ENCODE measurements around the gene NDUFS4. TPM values are rescaled to one million over a fixed set of nuclear protein-coding genes. Genes with fewer than 3 reads are reported as not detected.
"Not testable (repeated sequence)": the region's sequence is repeated elsewhere in the genome, so short reads cannot be mapped to it uniquely, and the experiment has no call there.

The NDUFS4 gene
- total RNA-seq, 1 donor from 2014 or later = 3.0 TPM

DNA sequence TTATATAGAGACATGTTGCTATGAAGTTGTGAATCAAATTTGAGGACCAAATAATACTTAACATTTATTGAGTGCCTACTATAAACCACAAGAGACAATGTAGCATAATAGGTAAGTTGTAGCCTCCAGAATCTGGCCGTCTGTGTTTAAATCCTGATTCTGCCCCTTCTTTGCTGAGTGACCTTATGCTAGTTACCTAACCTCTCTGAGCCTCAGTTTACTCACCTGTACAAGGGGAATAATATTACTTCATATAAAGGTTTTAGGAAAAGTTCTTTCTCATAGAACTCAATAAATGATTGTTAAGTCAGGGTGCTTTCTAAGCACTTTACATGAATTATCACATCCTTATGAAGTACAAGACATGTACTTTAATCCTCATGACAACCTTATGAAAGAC, 120.6 kb downstream of the NDUFS4 start:
- H3K27me3 ChIP-seq = no peaks in the 10 kb centered on the region
- TF ChIP-seq, protein P1, sequence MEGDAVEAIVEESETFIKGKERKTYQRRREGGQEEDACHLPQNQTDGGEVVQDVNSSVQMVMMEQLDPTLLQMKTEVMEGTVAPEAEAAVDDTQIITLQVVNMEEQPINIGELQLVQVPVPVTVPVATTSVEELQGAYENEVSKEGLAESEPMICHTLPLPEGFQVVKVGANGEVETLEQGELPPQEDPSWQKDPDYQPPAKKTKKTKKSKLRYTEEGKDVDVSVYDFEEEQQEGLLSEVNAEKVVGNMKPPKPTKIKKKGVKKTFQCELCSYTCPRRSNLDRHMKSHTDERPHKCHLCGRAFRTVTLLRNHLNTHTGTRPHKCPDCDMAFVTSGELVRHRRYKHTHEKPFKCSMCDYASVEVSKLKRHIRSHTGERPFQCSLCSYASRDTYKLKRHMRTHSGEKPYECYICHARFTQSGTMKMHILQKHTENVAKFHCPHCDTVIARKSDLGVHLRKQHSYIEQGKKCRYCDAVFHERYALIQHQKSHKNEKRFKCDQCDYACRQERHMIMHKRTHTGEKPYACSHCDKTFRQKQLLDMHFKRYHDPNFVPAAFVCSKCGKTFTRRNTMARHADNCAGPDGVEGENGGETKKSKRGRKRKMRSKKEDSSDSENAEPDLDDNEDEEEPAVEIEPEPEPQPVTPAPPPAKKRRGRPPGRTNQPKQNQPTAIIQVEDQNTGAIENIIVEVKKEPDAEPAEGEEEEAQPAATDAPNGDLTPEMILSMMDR (IDR thresholded peaks at IDR 0.05) = no peak
- H3K27ac ChIP-seq = no peak overlapping the region
- no peak for DNase-seq (ENCODE audit: low spot score in 2 of 2)
- intact Hi-C loops (cut with DNase I) = no loop called here
- peaks cover 3 to 42% of the 10 kb centered on the region in 2 donors for H3K36me3 ChIP-seq
- H3K4me3 ChIP-seq = no peak overlapping the region
- no peaks in the 10 kb centered on the region for H3K4me1 ChIP-seq
- H3K9me3 ChIP-seq = peaks cover 4% of the 10 kb centered on the region in 2 donors

DNA sequence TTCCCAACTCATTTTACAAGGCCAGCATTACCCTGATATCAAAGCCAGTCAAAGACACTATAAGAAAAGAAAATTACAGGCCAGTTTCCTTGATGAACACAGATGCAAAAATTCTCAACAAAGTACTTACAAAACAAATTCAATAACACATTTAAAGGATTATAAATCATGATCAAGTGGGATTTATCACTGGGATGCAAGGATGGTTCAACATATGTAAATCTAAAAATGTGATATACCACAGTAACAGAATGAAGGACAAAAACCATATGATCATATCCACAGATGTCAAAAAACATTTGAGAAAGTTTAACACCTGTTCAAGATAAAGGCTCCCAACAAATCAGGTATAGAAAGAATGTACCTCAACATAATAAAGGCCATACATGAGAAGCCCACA, 130.6 kb downstream of the NDUFS4 start:
- intact Hi-C loops (cut with DNase I) = no loop called here
- TF ChIP-seq, protein P1 (IDR thresholded peaks at IDR 0.05) = no peak
- Histone ChIP-seq H3K4me1 (no peaks in the 10 kb centered on the region), H3K4me3 (no peak overlapping the region), H3K36me3 (peaks cover 0 to 3% of the 10 kb centered on the region in 2 donors), H3K9me3 (peaks cover 34 to 82% of the 10 kb centered on the region in 2 donors), H3K27me3 (no peaks in the 10 kb centered on the region), H3K27ac (no peak overlapping the region)
- no peak for DNase-seq (ENCODE audit: low spot score in 2 of 2)

DNA sequence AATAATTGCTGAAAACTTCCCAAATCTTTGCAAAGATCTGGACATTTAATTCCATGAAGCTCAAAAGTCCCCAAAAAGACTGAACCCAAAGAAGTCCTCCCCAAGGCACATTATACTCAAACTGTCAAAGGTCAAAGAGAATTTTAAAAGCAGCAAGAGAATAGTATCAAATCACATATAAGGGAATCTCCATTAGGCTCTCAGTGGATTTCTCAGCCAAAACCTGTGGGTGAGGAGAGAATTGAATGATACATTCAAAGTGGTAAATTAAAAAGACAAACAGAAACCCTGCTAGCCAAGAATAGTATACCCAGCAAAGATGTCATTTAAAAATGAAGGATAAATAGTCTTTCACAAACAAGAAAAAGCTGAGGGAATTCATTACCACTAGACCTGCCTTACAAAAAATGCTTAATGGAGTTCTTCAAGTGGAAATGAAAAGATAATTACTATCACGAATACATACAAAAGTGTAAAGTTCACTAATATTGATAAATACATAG, 134.1 kb downstream of the NDUFS4 start:
- Histone ChIP-seq H3K4me3 (no peak overlapping the region), H3K9me3 (peaks cover 32 to 76% of the 10 kb centered on the region in 2 donors), H3K36me3 (no peaks in the 10 kb centered on the region), H3K4me1 (no peaks in the 10 kb centered on the region), H3K27me3 (no peaks in the 10 kb centered on the region), H3K27ac (no peak overlapping the region)
- no peak for DNase-seq (ENCODE audit: low spot score in 2 of 2)
- intact Hi-C loops (cut with DNase I) = no loop called here
- TF ChIP-seq, protein P1 (IDR thresholded peaks at IDR 0.05) = no peak

DNA sequence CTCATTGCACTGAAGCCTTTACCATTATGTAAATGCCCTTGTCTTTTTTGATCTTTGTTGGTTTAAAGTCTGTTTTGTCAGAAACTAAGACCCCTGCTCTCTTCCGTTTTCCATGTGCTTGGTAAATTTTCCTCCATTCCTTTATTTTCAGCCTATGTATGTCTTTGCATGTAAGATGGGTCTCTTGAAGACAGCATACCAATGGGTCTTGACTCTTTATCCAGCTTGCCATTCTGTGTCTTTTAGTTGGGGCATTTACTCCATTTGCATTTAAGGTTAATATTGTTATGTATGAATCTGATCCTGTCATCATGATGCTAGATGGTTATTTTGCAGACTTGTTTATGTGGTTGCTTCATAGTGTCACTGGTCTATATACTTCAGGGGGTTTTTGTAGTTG, 150.0 kb downstream of the NDUFS4 start:
- H3K4me3 ChIP-seq; H3K27me3 ChIP-seq; intact Hi-C loops (cut with DNase I); H3K27ac ChIP-seq; DNase-seq (ENCODE audit: low spot score in 2 of 2); H3K36me3 ChIP-seq; H3K4me1 ChIP-seq: not testable (repeated sequence)
- peaks cover 11 to 31% of the 10 kb centered on the region in 2 donors for H3K9me3 ChIP-seq

DNA sequence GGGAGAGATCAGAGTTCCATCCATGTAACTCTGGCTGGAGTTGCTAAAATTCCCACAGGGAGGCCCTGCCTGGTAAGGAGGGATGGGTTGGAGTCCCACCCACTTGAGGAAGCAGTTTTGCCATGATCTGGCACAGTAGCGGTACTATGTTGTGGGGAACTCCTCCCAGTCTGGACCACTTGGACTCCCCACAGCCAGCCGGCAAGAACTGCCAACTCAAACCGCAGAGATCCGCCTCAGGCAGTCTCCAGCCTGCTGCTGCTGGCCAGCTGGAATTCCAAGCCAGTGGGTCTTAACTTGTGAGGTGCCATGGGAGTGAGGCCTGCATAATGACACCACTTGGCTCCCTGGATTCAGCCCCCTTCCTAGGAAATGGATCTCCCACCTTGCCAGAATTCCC, 151.9 kb downstream of the NDUFS4 start:
- no peaks in the 10 kb centered on the region for H3K27me3 ChIP-seq
- TF ChIP-seq, protein P1 (IDR thresholded peaks at IDR 0.05) = no peak

DNA sequence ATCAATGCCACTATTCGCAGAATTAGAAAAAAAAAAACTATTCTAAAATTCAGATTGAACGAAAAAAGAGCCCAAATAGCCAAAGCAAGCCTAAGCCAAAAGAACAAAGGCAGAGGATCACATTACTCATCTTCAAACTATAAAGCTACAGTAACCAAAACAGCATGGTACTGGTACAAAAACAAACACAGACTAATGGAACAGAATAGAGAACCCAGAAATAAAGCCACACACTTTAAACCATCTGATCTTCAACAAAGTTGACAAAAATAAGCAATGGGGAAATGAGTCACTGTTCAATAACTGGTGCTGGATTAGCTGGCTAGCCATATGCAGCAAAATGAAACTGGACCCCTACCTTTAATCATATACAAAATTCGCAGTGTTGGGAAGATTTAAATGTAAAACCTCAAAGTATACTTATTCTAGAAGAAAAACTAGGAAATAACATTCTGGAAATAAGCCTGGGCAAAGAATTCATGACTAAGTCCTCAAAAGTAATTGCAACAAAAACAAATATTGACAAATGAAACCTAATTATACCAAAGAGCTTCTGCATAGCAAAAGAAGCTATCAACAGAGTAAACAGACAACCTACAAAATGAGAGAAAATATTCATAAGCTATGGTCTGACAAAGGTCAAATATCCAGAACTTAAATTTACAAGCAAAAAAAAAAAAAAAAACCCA, 153.7 kb downstream of the NDUFS4 start:
- H3K9me3 ChIP-seq = peaks cover 6 to 19% of the 10 kb centered on the region in 2 donors
- H3K27me3 ChIP-seq = no peaks in the 10 kb centered on the region
- TF ChIP-seq, protein P1 (IDR thresholded peaks at IDR 0.05) = no peak
- intact Hi-C loops (cut with DNase I) = no loop called here
- H3K4me3 ChIP-seq = no peak overlapping the region
- DNase-seq (ENCODE audit: low spot score in 2 of 2) = no peak
- no peaks in the 10 kb centered on the region for H3K4me1 ChIP-seq
- no peaks in the 10 kb centered on the region for H3K36me3 ChIP-seq
- no peak overlapping the region for H3K27ac ChIP-seq

More for the DNA sequence above, 151.9 kb downstream of the NDUFS4 start:
- no peaks in the 10 kb centered on the region for H3K36me3 ChIP-seq
- H3K27ac ChIP-seq = no peak overlapping the region
- intact Hi-C loops (cut with DNase I) = no loop called here
- H3K9me3 ChIP-seq = peaks cover 6 to 19% of the 10 kb centered on the region in 2 donors
- H3K4me1 ChIP-seq = no peaks in the 10 kb centered on the region
- H3K4me3 ChIP-seq = no peak overlapping the region
- no peak for DNase-seq (ENCODE audit: low spot score in 2 of 2)
